NCI-H2081 treated with DMSO at 0.1 percent for 48 hours (cell line): ENCODE measurements around the gene PLK3.
"Not testable (repeated sequence)": the region's sequence is repeated elsewhere in the genome, so short reads cannot be mapped to it uniquely, and the experiment has no call there.

Experiments used
- DNase-seq: peaks from one replicate; lab custom pipeline; 2025; lab: John Stamatoyannopoulos, UW

The PLK3 gene

GRCh38 chr1:44799770-44800584 lies at the start of gene PLK3:
TSS of gene PLK3 (plus strand) at chr1:44800377. CDS start at chr1:44800464, 87 bp downstream.
- peak; percentile 97 for DNase-seq

- no peak for DNase-seq
These were observed 42.8 kb upstream of the PLK3 start for GRCh38 chr1:44757420-44757819.

GRCh38 chr1:44759077-44759476 lies 41.1 kb upstream of the PLK3 start:
- no peak for DNase-seq

GRCh38 chr1:44760876-44761275 lies 39.3 kb upstream of the PLK3 start:
- no peak for DNase-seq

- not testable (repeated sequence) for DNase-seq
These were observed 33.8 kb upstream of the PLK3 start for GRCh38 chr1:44766421-44766820.

- DNase-seq: peak; percentile 64
These were observed 24.9 kb upstream of the PLK3 start, which contains the start of gene RPS8 for GRCh38 chr1:44775078-44775929. TSS of gene RPS8 (plus strand) at chr1:44775540. CDS start at chr1:44775597, 57 bp downstream.

- no peak for DNase-seq
These were observed 24.0 kb upstream of the PLK3 start for GRCh38 chr1:44775930-44776729.

- DNase-seq: no peak
These were observed 23.5 kb upstream of the PLK3 start for GRCh38 chr1:44776730-44777068.

- DNase-seq: no peak
These were observed 22.6 kb upstream of the PLK3 start for GRCh38 chr1:44777547-44777946.

GRCh38 chr1:44777969-44778635 lies 22.1 kb upstream of the PLK3 start:
- no peak for DNase-seq

GRCh38 chr1:44778705-44779576 lies 21.2 kb upstream of the PLK3 start:
- DNase-seq: no peak

- no peak for DNase-seq
These were observed 19.5 kb upstream of the PLK3 start for GRCh38 chr1:44780583-44781121.

GRCh38 chr1:44783697-44784093 lies 16.5 kb upstream of the PLK3 start:
- DNase-seq: no peak

- no peak for DNase-seq
These were observed 15.8 kb upstream of the PLK3 start for GRCh38 chr1:44784094-44785028.

- DNase-seq: no peak
These were observed 15.2 kb upstream of the PLK3 start for GRCh38 chr1:44785029-44785380.

GRCh38 chr1:44785501-44786137 lies 14.6 kb upstream of the PLK3 start:
- no peak for DNase-seq

- DNase-seq: no peak
These were observed 13.9 kb upstream of the PLK3 start for GRCh38 chr1:44786138-44786840.

GRCh38 chr1:44786841-44787426 lies 13.2 kb upstream of the PLK3 start:
- DNase-seq: no peak
